Neural cell (in vitro differentiated cells): ENCODE data around the gene BANP.
"Not testable (repeated sequence)": the region's sequence is repeated elsewhere in the genome, so short reads cannot be mapped to it uniquely, and the experiment has no call there.

Source experiments
- EP300 ChIP-seq: fragments of 450-650 bp; conservative IDR thresholded peaks from 2 replicates; pipeline ENCODE4 v1.6.1; 2014; ENCODE audit warnings: antibody characterized with exemption, mild to moderate bottlenecking, moderate library complexity; ENCODE audit not compliant: poor library complexity, severe bottlenecking
- EZH2 ChIP-seq: fragments of 200-600, 300-800 bp; shearing (Covaris generic), sonication (generic); IDR thresholded peaks from 2 replicates; pipeline ENCODE4 v1.6.1; 2014; ENCODE audit warnings: antibody characterized with exemption, low read length, borderline replicate concordance, mild to moderate bottlenecking; ENCODE audit not compliant: insufficient read depth, poor library complexity, severe bottlenecking
- MXI1 ChIP-seq: fragments of 450-650 bp; conservative IDR thresholded peaks from 2 replicates; pipeline ENCODE4 v1.6.1; 2014; ENCODE audit warnings: antibody characterized with exemption, mild to moderate bottlenecking; ENCODE audit not compliant: poor library complexity, severe bottlenecking
- POLR2AphosphoS5 ChIP-seq: IDR thresholded peaks from 2 replicates; pipeline ENCODE4 v1.6.1; 2012
- RAD21 ChIP-seq: fragments of 450-650 bp; conservative IDR thresholded peaks from 2 replicates; pipeline ENCODE4 v1.6.1; 2014; ENCODE audit warnings: antibody characterized with exemption, mild to moderate bottlenecking, moderate library complexity
- SMC3 ChIP-seq: fragments of 450-650 bp; conservative IDR thresholded peaks from 2 replicates; pipeline ENCODE4 v1.6.1; 2014; ENCODE audit warnings: antibody characterized with exemption, mild to moderate bottlenecking, moderate library complexity; ENCODE audit not compliant: poor library complexity
- TAF1 ChIP-seq: IDR thresholded peaks from 2 replicates; pipeline ENCODE4 v1.6.1; 2012; ENCODE audit warnings: low read depth
- TF ChIP-seq, protein P1 (sequence below): fragments of 450-650 bp; IDR thresholded peaks from 2 replicates; pipeline ENCODE4 v1.5.1; 2014; ENCODE audit warnings: antibody characterized with exemption, mild to moderate bottlenecking, moderate library complexity; ENCODE audit not compliant: poor library complexity, severe bottlenecking
- TF ChIP-seq, protein P2 (sequence below): IDR thresholded peaks from 2 replicates; pipeline ENCODE4 v1.6.1; 2012; ENCODE audit warnings: borderline replicate concordance

DNA sequence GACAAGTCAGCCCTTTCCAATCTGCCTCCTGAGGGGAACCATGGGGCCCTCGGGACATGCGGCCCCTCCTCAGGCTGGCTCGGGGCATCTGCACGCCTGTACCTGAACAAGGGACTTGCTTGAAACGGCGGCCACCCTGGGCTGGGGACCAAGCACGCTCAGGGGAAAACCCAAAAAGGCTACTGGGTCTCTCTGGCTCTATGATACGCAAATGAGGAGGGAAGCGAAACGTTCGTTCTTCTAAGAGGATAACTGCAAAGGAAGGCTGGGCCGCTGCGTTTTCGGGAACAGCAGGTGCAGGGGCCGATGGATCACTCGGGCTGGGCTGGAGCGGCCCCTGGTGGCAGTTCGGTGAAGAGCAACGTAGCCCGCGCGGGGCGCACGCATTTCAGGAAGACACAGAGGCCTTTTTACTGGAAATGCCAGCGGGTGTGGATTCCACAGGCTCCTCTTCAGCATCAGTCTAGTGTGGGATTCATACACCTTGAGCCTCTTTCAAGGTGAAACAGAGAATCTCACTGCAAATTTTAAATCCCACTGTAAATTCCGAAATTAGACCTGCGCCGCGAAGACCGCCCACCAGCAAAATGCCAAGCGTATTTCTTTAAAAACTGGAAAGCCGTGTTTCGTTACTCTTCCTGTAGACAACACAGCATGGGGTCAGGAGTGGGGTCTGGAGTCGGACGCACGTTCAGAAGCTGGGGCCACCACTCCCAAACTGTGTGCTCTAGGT, 41.9 kb upstream of the BANP start:
- TF ChIP-seq SMC3, result peak; percentile 59
- not testable (repeated sequence) for TF ChIP-seq POLR2AphosphoS5, EP300, EZH2, TAF1, MXI1
- TF ChIP-seq, protein P1, sequence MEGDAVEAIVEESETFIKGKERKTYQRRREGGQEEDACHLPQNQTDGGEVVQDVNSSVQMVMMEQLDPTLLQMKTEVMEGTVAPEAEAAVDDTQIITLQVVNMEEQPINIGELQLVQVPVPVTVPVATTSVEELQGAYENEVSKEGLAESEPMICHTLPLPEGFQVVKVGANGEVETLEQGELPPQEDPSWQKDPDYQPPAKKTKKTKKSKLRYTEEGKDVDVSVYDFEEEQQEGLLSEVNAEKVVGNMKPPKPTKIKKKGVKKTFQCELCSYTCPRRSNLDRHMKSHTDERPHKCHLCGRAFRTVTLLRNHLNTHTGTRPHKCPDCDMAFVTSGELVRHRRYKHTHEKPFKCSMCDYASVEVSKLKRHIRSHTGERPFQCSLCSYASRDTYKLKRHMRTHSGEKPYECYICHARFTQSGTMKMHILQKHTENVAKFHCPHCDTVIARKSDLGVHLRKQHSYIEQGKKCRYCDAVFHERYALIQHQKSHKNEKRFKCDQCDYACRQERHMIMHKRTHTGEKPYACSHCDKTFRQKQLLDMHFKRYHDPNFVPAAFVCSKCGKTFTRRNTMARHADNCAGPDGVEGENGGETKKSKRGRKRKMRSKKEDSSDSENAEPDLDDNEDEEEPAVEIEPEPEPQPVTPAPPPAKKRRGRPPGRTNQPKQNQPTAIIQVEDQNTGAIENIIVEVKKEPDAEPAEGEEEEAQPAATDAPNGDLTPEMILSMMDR, result peak; percentile 66
- TF ChIP-seq, protein P2, sequence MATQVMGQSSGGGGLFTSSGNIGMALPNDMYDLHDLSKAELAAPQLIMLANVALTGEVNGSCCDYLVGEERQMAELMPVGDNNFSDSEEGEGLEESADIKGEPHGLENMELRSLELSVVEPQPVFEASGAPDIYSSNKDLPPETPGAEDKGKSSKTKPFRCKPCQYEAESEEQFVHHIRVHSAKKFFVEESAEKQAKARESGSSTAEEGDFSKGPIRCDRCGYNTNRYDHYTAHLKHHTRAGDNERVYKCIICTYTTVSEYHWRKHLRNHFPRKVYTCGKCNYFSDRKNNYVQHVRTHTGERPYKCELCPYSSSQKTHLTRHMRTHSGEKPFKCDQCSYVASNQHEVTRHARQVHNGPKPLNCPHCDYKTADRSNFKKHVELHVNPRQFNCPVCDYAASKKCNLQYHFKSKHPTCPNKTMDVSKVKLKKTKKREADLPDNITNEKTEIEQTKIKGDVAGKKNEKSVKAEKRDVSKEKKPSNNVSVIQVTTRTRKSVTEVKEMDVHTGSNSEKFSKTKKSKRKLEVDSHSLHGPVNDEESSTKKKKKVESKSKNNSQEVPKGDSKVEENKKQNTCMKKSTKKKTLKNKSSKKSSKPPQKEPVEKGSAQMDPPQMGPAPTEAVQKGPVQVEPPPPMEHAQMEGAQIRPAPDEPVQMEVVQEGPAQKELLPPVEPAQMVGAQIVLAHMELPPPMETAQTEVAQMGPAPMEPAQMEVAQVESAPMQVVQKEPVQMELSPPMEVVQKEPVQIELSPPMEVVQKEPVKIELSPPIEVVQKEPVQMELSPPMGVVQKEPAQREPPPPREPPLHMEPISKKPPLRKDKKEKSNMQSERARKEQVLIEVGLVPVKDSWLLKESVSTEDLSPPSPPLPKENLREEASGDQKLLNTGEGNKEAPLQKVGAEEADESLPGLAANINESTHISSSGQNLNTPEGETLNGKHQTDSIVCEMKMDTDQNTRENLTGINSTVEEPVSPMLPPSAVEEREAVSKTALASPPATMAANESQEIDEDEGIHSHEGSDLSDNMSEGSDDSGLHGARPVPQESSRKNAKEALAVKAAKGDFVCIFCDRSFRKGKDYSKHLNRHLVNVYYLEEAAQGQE, result not testable (repeated sequence)
- peak; percentile 63 for TF ChIP-seq RAD21
